Measurements from ENCODE around the gene MPP3.

DNA sequence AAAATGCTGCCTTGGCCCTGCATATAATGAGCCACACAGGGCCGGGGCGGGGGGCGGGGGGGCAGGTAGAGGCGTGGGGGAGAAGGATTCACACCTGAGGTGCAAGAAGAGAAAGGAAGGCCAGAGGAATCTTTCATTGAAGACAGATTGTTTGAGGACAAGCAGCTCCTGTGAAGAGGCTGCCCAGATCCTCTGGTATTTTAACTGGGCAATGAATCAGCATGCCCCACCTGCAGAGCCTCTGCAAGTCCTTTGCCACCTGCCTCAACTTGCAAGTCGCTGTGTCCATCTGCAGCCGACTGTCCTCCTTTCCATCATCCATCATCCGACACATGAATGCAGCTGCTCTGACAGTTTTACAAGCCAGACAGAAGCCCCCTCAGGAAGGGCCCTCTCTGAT is 73.1 kb downstream of the MPP3 start:
- TF ChIP-seq CTCF (IDR thresholded peaks at IDR 0.05) (no peak), EZH2phosphoT487 (IDR thresholded peaks at IDR 0.05) (no peak), EZH2 (IDR thresholded peaks at IDR 0.05) (no peak)

Data from neural progenitor cell (in vitro differentiated cells).